GF-D8 (cell line): ENCODE results near the gene PCNP.
A peak's percentile ranks its signal among the peaks of the same experiment; 100 is the strongest.
"Not testable (repeated sequence)": the region's sequence is repeated elsewhere in the genome, so short reads cannot be mapped to it uniquely, and the experiment has no call there.

Source experiments
- DNase-seq: peaks from one replicate; lab custom pipeline; 2025; lab: John Stamatoyannopoulos, UW

PCNP gene

DNA sequence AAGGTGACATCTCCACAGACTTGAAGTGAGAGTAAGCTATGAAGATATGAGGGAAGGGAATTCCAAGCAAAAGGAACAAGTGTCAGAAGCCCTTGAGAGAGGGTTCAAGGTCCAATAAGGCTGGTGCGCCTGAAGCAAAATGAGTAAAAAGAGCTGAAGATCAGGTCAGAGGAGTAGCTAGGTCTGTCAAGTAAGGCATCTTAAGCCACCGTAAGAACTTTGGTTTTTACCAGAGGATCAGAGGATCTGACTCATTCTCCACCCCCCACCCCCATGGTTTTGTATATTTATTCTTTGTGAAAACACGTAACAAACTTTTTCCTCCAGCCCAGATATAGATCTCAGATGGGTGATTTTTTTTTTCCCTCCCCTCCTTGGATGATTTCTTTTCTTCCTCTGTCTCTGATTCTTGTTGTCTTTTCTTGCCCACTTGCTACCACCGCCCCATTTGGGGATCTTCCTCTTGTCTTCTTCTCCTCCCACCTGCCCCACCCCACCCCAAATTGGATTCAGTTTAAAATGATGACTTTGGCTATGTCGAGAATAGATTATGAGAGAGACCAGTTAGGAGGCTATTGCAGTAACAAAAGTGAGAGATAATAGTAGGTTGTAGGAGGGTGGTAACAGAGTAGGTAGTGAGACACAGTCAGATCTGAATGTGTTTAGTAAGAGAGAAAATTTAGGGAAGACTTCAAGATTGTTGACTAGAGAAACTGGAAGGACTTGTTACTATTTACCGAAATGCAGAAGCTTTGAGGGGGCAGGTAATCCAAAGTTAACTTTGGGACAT, 6.3 kb upstream of the PCNP start:
- DNase-seq = no peak

DNA sequence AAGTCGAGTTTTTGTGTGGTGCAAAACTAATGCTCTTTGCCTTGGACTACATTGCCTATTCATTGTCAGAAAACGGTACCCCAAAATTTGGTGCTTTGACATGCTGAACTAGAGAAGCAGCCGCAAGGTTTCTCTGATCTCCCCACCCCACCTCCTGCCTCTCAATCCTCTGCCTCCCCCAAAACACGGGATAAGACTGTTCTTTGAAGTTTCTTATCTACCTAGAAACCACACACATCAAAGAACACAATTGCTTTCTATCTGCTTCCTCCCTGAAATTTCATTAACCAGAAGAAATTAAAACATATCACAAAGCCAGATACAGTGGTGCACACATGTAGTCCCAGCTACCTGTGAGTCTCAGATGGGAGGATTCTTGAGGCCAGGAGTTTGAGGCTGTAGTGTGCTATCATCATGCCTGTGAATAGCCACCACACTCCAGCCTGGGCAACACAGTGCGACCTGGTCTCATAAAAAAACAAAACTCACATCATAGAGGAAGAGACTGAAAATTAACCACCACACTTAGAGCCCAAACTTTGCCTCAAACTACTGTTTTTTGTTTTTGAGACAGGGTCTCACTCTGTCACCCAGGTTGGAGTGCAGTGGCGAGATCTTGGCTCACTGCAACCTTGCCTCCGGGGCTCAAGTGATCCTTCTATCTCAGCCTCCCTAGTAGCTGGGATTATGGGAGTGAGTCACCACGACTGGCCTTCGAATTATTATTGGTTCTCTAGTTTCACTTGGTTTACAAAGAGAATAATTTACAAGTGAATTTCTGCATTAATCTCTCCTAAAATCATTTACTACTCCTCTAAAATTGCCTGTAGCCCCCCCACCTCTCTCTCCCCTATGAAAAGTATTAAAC, 2.7 kb upstream of the PCNP start:
- no peak for DNase-seq

DNA sequence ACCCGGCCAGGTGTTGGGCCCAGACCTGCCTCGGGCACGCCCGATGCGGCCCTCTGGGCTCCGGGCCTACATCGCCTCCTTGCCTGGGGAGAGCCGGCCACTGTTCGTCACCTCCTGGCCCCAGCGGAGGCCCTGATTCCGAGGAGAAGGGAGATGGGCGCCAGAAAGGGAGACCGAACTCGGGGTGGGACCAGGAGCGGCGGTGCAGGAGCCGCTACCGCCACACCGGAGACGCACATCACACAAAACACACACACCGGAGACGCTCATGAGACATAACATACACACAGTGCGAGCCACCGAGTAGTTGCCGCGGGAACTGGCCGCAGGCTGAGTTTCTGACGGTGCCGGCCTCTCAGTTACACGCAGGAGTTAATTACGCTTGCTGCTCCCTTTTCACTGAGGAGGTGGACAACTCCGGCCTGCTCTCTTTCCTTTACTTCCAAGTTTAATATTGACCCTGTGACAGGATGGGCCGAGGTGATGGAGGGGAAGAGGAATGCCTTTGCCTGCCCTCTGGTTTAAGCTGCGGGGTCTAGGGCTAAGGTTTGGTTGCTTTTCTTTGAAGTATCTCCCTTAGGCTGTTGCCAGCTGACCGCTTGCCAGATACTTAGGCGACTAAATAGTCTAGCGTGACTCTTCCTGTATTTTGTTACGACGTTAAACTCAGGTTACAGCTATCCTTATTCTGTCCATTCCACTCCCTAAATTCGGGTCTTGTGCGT, 570 bp downstream of the PCNP start:
- DNase-seq = peak; percentile 25

DNA sequence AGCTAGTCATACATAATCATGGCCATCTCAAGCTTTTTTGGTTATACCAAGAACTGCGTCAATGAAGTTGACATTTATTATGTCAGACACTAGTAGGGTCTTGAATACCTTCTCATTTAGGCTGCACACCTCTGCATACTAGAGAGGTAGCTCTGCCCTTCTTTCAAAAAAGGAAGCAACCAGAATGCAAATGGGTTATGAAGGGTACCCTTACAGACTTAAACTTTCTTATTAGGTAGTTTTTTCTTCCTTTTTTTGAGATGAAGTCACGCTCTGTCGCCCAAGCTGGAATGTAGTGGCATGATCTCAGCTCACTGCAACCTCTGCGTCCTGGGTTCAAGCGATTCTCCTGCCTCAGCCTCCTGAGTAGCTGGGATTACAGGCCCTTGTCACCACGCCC, 3.3 kb downstream of the PCNP start:
- DNase-seq = no peak

DNA sequence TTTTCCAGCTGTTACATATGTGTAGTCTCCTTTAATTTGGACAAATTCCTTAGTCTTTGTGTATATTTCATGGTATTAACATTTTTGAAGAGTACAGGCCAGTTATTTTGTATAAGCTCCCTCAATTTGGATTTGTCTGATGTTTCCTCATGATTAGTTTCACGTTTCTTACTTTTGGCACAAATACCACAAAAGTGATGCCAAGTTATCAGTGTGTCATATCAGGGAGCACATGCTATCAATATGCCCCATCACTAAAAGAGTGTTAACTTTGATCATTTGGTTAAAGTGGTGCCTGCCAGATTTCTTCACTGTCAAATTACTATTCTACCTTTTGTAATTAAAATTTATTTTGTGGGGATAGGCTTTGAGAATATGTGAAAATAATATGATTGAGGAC, 14.6 kb downstream of the PCNP start:
- DNase-seq = no peak

DNA sequence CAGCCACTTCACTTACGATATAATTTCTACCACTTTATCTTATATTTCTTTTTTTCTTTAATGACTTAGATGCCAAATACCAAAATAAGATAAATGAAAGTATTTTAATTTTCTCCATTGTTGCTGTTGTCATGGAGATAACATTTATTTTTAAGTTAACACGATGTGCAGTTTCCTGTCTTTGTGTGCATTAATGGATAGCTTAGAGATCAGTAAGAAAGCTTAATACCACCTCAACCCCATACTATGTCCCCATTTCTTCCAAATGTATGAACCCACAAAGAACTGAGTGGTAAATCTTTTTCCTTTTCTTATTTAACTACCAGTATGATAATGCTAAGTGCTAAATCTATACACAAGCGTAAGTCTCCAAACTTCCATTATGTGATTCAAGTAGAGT, 17.1 kb downstream of the PCNP start:
- no peak for DNase-seq

DNA sequence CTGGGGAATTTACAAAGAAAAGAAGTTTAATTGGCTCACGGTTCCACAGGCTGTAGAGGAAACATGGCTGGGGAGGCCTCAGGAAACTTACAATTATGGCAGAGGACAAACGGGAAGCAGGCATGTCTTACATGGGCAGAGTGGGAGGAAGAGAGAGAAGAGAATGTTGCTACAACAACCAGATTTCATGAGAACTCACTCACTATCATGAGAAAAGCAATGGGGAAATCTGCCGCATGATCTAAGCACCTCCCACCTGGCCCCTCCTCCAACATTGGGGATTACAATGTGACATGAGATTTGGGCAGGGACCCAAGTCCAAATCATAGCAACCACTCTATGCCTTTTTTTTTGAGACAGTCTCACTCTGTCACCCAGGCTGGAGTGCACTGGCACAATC, 28.8 kb downstream of the PCNP start:
- no peak for DNase-seq

DNA sequence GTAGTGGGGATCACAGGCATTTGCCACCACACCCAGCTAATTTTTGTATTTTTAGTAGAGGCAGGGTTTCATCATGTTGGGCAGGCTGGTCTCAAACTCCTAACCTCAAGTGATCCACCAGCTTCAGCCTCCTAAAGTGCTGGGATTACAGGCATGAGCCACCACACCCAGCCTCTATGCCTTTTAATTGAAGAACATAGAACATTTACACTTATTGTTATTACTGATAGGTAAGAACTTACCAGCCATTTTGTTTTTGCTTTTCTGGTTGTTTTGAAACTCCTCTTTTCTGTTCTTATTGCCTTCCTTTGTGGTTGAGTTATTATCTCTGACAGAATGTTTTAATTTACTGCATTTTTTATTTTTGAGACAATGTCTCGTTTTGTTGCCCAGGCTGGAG, 29.2 kb downstream of the PCNP start:
- DNase-seq = no peak

DNA sequence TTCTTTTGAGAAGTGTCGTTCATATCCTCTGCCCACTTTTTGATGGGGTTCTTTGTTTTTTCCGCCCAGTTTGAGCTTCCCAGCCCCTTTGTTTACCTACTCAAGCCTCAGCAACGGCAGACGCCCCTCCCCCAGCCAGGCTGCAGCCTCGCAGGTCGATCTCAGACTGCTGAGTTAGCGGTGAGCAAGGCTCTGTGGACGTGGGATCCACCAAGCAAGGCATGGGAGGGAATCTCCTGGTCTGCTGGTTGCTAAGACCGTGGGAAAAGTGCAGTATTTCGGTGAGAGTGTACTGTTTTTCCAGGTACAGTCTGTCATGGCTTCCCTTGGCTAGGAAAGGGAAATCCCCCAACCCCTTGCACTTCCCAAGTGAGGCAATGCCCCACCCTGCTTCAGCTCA, 31.4 kb downstream of the PCNP start:
- DNase-seq = not testable (repeated sequence)

DNA sequence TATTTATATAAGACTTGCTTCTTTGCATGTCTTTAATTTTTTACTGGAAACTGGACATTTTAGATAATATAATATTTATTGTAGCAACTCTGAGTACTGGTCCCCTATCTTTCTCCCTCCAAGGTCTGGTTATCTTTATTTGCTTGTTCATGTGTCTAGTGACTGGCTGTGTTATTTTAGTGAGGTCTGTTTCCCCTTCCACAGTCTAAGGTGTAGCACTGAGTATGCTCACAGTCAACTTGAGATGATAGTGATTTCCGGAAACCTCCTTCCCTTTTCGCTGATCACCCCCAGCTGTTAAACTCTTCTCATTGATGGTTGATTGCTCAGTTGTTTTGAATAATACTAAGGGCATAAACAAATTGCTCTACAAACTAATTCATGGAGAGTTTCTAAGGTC, 37.0 kb downstream of the PCNP start:
- DNase-seq = no peak

DNA sequence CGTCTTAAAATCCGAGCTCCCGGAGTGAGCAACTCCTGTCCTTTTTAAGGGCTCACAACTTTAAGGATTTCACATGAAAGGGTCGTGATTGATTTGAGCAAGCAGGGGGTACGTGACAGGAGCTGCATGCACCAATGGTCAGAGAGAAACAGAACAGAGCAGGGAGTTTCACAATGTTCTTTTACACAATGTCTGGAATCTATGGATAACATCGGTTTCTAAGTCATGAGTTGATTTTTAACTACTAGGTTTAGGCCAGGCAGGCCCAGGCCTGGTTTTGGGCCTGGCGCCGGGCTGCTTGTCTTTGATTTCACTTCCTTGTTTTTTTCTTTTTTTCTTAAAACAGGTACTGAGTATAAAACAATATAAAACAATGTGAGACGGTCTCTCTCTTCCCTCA, 39.0 kb downstream of the PCNP start:
- DNase-seq = not testable (repeated sequence)

DNA sequence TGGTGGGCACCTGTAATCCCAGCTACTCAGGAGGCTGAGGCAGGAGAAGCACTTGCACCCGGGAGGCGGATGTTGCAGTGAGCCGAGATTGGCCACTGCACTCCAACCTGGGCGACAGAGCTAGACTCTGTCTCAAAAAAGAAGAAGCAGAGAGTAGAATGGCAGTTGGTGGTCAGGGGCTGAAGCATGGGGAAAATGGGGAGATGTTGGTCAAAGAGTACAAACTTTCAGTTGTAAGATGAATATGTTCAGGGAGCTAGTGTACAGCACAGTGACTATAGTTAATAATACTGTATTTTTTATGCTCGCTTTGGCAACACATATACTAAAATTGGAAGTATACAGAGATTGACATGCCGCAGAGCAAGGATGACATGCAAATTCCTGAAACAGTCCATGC, 41.5 kb downstream of the PCNP start:
- no peak for DNase-seq

DNA sequence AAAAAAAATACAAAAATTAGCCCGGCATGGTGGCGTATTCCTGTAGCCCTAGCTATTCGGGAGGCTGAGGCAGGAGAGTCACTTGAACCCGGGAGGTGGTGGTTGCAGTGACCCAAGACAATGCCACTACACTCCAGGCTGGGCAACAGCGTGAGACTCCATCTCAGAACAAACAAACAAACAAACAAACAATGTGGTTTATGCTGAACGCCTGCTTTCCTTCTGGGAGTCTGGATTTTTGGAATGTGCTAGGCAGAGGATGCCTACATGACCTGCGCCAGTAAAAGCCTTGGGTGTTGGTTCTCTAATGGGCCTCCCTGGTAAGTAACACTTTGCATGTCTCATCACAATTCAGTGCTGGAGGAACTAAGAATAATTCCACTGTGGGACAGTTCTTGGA, 43.5 kb downstream of the PCNP start:
- DNase-seq = no peak

DNA sequence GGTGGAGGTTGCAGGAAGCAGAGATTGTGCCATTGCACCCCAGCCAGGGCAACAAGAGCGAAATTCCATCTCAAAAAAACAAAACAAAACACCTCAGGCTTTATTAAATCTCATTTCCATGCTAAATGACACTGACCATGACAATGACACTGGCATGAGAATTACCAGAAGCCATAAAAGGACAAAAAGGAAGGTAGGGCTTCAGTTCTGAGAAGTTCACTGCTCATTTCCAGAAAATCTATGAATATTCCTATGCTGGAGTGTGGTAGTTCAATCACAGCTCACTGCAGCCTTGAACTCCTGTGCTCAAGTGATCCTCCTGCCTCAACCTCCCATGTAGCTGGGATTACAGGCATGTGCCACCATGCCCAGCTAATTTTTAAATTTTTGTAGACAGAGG, 44.7 kb downstream of the PCNP start:
- no peak for DNase-seq

DNA sequence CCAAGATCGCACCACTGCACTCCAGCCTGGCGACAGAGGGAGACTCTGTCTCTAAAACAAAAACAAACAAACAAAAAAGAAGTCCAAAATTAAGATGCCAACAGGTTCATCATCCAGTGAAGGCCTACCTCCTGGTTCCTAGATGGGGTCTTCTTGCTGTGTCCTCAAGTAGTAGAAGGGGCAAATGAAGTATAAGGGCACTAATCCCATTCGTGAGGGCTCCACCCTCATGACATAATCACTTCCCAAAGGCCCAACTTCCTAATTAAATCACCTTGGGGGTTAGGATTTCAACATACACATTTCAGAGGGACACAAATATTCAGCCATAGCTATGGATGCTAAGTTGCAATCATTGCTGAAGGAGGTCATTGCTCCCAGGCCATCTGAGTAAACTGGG, 45.8 kb downstream of the PCNP start:
- no peak for DNase-seq

DNA sequence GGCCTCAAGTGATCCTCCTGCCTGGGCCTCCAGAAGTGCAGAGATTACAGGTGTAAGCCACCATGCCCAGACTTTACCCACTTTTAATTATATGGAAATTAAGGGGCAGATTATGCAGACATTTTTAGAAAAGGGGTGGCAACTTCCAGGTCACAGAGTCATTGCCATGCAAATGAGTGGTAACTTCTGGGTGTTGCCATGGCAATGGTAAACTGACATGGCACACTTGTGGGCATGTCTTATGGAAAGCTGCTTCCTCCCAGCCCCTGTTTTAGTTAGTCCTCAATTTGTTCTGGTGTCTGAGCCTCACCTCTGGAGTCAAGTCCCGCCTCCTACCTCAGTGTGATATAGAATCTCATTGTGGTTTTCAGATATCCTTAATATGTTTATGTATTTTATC, 49.7 kb downstream of the PCNP start:
- no peak for DNase-seq

DNA sequence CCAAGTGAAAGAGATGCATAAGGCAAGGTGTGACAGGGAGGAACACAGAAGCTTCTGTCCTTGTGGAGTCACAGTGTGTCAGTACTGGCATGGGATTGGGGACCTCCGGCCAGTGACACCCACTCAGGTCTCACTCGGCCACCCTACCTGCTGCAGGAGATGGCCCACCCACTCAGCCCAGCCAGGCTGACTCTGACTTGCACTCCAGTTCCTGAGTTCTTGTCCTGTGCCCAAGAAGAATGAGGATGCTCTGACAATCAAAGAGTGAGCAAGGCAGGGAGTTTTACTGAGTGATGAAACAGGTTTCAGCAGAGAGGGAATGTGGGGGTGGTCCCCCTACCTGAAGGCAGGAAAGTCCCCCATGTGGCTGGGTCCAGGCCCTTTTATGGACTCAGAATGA, 50.9 kb downstream of the PCNP start:
- no peak for DNase-seq

DNA sequence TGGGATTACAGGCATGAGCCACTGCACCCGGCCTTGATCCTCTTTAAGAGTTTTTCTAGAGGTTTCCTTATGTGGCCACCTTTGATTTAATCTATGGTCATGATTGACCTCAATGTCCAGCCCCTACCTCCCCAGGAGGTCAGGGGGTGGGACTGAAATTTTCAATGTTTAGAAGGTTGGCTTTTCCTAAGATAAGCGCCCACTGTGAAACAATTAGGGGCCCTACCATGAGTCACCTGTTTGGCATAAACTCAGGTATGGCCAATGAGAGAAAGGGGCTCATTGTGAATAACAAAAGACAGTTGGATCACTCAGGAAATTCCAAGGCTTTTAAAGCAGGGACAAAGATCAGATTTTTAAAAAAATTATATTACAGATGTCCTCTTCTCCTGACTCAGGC, 51.9 kb downstream of the PCNP start:
- DNase-seq = no peak

DNA sequence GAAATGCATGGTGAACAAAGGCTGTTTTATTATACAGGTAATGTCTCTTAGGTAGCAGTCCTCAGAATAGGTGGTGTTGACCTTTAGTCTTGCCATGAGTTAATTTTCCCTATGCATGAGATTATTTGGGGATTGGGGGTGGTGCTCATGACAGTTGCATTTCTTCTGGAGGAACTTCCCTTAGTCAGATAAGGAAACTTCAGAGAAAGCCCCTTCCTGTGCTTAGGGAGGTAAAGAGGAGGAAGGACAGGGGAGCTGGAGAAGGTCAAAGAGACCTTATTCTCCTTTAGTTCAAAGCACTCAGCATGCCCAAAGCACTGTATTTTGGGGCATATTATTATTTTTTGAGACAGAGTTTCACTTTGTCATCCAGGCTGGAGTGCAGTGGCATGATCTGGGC, 55.2 kb downstream of the PCNP start:
- DNase-seq = no peak

DNA sequence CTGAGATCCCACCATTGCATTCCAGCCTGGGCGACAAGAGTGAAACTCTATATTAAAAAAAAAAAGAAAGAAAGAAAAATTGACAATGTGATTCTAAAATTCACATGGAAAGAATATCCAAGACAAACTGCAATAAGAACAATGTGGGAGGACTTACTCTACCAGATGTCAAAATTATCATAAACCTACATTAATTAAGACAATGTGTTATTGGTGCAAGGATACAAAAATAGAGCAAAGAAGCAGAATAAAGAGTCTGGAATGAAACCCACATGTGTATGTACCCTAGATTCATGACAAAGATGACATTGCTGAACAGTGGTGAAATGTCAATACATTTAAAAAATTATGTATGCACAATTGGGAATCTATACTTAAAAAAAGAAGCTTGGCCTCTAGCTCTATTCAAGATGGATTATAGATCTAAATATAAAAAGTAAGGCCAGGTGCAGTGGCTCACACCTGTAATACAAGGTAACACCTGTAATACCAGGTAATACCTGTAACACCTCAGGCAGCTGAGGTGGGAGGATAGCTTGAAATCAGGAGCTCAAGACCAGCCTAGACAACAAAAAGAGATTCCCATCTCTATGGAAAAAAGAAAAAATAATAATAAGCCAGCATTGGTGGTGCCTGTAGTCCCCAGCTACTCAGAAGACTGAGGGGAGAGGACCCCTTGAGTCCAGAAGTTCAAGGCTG, 57.3 kb downstream of the PCNP start:
- no peak for DNase-seq

DNA sequence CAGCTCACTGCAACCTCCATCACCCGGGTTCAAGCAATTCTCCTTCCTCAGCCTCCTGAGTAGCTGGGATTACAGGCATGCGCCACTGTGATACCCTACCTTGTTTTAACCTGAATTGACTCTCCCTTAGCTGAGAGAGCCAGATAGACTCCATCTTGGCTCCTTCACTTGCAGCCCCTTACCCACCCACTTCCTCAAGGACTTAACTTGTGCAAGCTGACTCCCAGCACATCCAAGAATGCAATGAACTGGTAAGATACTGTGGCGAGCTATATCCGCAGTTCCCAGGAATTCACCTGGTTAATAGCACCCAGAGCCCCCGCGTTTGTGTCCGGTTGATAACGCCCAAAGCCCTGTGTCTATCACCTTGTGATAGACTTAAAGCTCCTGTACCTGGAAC, 58.0 kb downstream of the PCNP start:
- DNase-seq = not testable (repeated sequence)

DNA sequence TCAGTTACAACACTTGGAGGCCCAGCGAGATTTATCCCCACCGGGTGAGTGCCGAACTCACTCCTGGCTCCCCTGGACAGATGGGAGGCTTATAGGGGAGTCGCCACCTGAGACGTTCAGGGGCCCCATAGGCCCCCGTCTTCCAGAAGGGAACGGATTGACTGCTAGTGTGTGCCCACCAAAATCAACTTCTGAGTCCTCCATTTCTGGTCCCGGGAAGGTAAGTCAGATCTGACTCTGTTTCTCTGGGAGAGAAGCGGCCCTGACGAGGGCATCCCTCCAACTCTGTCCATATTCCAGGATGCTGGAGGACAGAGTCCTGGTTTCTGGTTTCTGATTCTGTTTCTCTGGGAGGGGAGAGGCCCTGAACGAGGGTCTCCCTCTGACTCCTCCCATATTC, 58.6 kb downstream of the PCNP start:
- no peak for DNase-seq
